PC-9 (cell line): ENCODE data around the gene SEPTIN11. TPM values are rescaled to one million over a fixed set of nuclear protein-coding genes. Genes with fewer than 3 reads are reported as not detected.

Source experiments
- BruUV-seq: library from RNA; stranded (reverse); fragments of 400-500 nt; replicated peaks from 2 replicates; lab custom pipeline; 2021; lab: Mats Ljungman, UMichigan
- CTCF ChIA-PET: fragments of 300-600 bp; sonication (Branson Sonifier 250); formaldehyde crosslinking; loops from one replicate; lab custom pipeline; 2022; ENCODE audit warnings: antibody characterized with exemption; lab: Charles Lee
- POLR2A ChIA-PET: fragments of 300-600 bp; sonication (Branson Sonifier 250); formaldehyde crosslinking; loops from one replicate; lab custom pipeline; 2022; ENCODE audit warnings: antibody characterized with exemption; ENCODE audit not compliant: unreplicated experiment; lab: Charles Lee
- DNase-seq, 2 experiments: peaks; one replicate each; pipeline versions ENCODE4 v3.0.0 to v3.0.0-alpha.2; 2015 to 2022; ENCODE audit warnings: mixed read lengths in 1 of 2
- H2AFZ ChIP-seq: fragments of 200-600 bp; sonication (generic); 2 replicates; pipeline ENCODE4 v1.8.1; 2017; ENCODE audit warnings: antibody characterized with exemption
- H3F3A ChIP-seq: fragments of 200-600 bp; sonication (generic); 2 replicates; pipeline ENCODE4 v1.8.1; 2017; ENCODE audit warnings: antibody characterized with exemption, mild to moderate bottlenecking, low read depth; ENCODE audit not compliant: insufficient read depth
- H3K27ac ChIP-seq: fragments of 200-600 bp; sonication (generic); 2 replicates; pipeline ENCODE4 v1.6.1; 2016; ENCODE audit warnings: mixed run types
- H3K27me3 ChIP-seq: fragments of 200-600 bp; sonication (generic); 2 replicates; pipeline ENCODE4 v1.6.1; 2016; ENCODE audit warnings: low read depth, mixed run types; ENCODE audit not compliant: insufficient read depth
- H3K36me3 ChIP-seq: fragments of 200-600 bp; sonication (generic); 2 replicates; pipeline ENCODE4 v1.6.1; 2016; ENCODE audit warnings: low read depth, mixed run types
- H3K4me1 ChIP-seq: fragments of 200-600 bp; sonication (generic); replicated peaks from 2 replicates; pipeline ENCODE4 v1.6.1; 2016; ENCODE audit warnings: mixed run types; ENCODE audit not compliant: insufficient read depth
- H3K4me2 ChIP-seq: fragments of 200-600 bp; sonication (generic); 2 replicates; pipeline ENCODE4 v1.6.1; 2017; ENCODE audit warnings: mixed run types
- H3K4me3 ChIP-seq: fragments of 200-600 bp; sonication (generic); 2 replicates; pipeline ENCODE4 v1.6.1; 2016; ENCODE audit warnings: mixed run types
- H3K79me2 ChIP-seq: fragments of 200-600 bp; sonication (generic); 2 replicates; pipeline ENCODE4 v1.6.1; 2017; ENCODE audit warnings: low read depth, mixed run types
- H3K9me2 ChIP-seq: fragments of 200-600 bp; sonication (generic); 2 replicates; pipeline ENCODE4 v1.8.1; 2017; ENCODE audit warnings: mild to moderate bottlenecking; ENCODE audit not compliant: insufficient read depth
- H3K9me3 ChIP-seq: fragments of 200-600 bp; sonication (generic); 2 replicates; pipeline ENCODE4 v1.8.1; 2016; ENCODE audit warnings: low read depth; ENCODE audit not compliant: insufficient read depth
- H4K20me1 ChIP-seq: fragments of 200-600 bp; sonication (generic); 2 replicates; pipeline ENCODE4 v1.8.1; 2017; ENCODE audit not compliant: insufficient read depth
- EZH2 ChIP-seq: fragments of 200-600 bp; sonication (generic); IDR thresholded peaks from 2 replicates; pipeline ENCODE4 v1.8.0; 2017; ENCODE audit warnings: antibody characterized with exemption, low read depth
- intact Hi-C: fragments of 100-400 bp; cut with micrococcal nuclease; formaldehyde crosslinking; loops from one replicate; pipeline ENCODE4 v1.10.0; 2022; ENCODE audit not compliant: unreplicated experiment
- total RNA-seq: library from RNA; stranded (reverse); gene quantifications from 2 replicates; pipeline ENCODE4 v1.2.3, GENCODE V29; 2021
- TF ChIP-seq, protein P1 (sequence below): fragments of 200-600 bp; sonication (generic); conservative IDR thresholded peaks from 2 replicates; pipeline ENCODE4 v1.6.1; 2017; ENCODE audit warnings: mixed run types, antibody characterized with exemption, mild to moderate bottlenecking, moderate library complexity

Gene SEPTIN11
- total RNA-seq, 1 experiment from 2014 or later: 48.1 TPM

DNA sequence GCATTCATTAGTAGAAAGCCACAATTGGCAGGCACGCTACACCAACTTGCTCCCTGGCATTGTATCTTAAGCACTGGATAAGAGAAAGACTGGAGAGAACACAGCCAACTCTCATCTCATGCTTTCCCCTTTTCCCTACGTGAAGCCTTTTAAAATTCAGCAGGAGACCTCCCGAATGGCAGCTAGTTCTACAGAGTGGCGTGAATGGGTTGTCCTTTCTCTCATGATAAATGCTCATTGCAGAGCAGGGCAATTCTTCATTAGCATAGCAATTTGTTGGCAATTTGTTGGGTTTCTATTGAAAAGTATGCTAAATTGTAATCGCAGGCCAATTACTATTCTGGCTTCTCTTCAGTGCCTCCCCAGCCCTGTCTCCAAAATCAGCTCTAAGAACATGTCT, 48.0 kb downstream of the SEPTIN11 start:
- H3K36me3 ChIP-seq: no peaks in the 10 kb centered on the region
- H3K9me2 ChIP-seq: no peaks in the 10 kb centered on the region
- BruUV-seq: no TSS peak
- CTCF ChIA-PET: no interaction called here
- no peak for DNase-seq
- intact Hi-C loops: no loop called here
- H3K79me2 ChIP-seq: no peaks in the 10 kb centered on the region
- no peaks in the 10 kb centered on the region for H3K9me3 ChIP-seq
- 0 out of 2 replicates have a peak, but pooled peaks cover 4% of the 10 kb centered on the region for H3F3A ChIP-seq
- no peaks in the 10 kb centered on the region for H4K20me1 ChIP-seq
- H3K27ac ChIP-seq: no peak overlapping the region
- H3K4me1 ChIP-seq: peaks cover 11% of the 10 kb centered on the region; the same call in 1 of the 2 replicates
- no peak overlapping the region for H3K4me2 ChIP-seq
- H2AFZ ChIP-seq: no peak overlapping the region
- POLR2A ChIA-PET: no interaction called here
- TF ChIP-seq, protein P1, sequence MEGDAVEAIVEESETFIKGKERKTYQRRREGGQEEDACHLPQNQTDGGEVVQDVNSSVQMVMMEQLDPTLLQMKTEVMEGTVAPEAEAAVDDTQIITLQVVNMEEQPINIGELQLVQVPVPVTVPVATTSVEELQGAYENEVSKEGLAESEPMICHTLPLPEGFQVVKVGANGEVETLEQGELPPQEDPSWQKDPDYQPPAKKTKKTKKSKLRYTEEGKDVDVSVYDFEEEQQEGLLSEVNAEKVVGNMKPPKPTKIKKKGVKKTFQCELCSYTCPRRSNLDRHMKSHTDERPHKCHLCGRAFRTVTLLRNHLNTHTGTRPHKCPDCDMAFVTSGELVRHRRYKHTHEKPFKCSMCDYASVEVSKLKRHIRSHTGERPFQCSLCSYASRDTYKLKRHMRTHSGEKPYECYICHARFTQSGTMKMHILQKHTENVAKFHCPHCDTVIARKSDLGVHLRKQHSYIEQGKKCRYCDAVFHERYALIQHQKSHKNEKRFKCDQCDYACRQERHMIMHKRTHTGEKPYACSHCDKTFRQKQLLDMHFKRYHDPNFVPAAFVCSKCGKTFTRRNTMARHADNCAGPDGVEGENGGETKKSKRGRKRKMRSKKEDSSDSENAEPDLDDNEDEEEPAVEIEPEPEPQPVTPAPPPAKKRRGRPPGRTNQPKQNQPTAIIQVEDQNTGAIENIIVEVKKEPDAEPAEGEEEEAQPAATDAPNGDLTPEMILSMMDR: no peak
- no peak for TF ChIP-seq EZH2
- H3K4me3 ChIP-seq: no peak overlapping the region
- no peaks in the 10 kb centered on the region for H3K27me3 ChIP-seq

DNA sequence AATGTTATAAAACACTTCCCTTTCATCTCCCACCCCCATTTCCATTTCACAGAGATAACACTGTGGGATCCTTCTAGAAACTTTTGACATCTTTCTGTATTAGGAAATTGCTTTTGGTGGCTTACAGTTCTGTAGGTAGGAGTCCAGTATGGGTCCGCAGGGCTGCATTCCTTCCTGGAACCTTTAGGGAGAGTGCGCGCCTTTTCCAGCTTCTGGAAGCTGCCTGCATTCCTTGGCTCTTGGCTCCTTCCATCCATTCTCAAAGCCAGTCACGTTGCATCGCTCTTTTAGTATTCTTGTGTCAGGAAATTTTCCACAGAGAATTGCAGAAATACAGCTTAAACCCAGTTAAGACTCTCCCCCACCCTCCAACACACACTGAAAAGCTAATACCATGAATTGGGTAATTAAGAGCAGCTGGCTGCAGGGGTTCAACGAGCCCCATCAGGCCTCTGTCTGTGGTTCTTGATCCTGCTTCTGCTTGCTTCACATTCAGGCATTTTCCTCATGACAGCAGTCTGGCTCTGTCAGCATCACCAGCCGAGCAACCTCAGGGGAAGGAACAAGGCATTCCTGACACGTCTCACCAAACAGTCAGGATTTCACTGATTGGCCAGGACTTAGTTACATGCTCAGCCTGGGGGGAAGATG, 48.8 kb downstream of the SEPTIN11 start:
- intact Hi-C loops: no loop called here
- H3K36me3 ChIP-seq: no peaks in the 10 kb centered on the region
- POLR2A ChIA-PET: interaction anchor here (0.6 kb wide), 1 partner anchor 15 kb away, joined by 7 read pairs; no protein-coding TSS in a partner anchor
- H4K20me1 ChIP-seq: no peaks in the 10 kb centered on the region
- peaks cover 11% of the 10 kb centered on the region; the same call in 1 of the 2 replicates for H3K4me1 ChIP-seq
- H3K79me2 ChIP-seq: no peaks in the 10 kb centered on the region
- H3F3A ChIP-seq: 0 out of 2 replicates have a peak, but pooled peaks cover 4% of the 10 kb centered on the region
- no peak overlapping the region for H3K4me3 ChIP-seq
- TF ChIP-seq, protein P1: no peak
- no peak for TF ChIP-seq EZH2
- H3K9me2 ChIP-seq: no peaks in the 10 kb centered on the region
- H2AFZ ChIP-seq: no peak overlapping the region
- no peaks in the 10 kb centered on the region for H3K9me3 ChIP-seq
- no peak overlapping the region for H3K4me2 ChIP-seq
- H3K27ac ChIP-seq: no peak overlapping the region
- no peaks in the 10 kb centered on the region for H3K27me3 ChIP-seq
- DNase-seq: no peak
- CTCF ChIA-PET: no interaction called here
- no TSS peak for BruUV-seq

Other genes starting within 250 kb of the SEPTIN11 start
- gene SOWAHB, start 51.6 kb upstream of the SEPTIN11 start, total RNA-seq: 6.2 and 7.7 TPM in 2 replicates
- gene CCNI, start 126.2 kb downstream of the SEPTIN11 start, total RNA-seq: 155 and 238 TPM in 2 replicates
- 44.2 and 58.1 TPM in 2 replicates for gene CCNG2, start 207.5 kb downstream of the SEPTIN11 start, total RNA-seq